Skeletal muscle tissue (tissue), 4 donors: Measurements from ENCODE around the gene FXN. TPM values are rescaled to one million over a fixed set of nuclear protein-coding genes. Genes with fewer than 3 reads are reported as not detected.

Source experiments
- H3K27ac ChIP-seq: one replicate; pipeline ENCODE4 v1.7.0; 2013; ENCODE audit warnings: mild to moderate bottlenecking, low read depth, low read length, inconsistent platforms
- H3K27me3 ChIP-seq, 3 donors: one replicate each; pipeline ENCODE4 v1.7.0; 2013; ENCODE audit warnings: low read length in 3 of 3; ENCODE audit not compliant: control insufficient read depth in 3 of 3, insufficient read depth in 3 of 3
- H3K36me3 ChIP-seq, 3 donors: one replicate each; pipeline ENCODE4 v1.7.0; 2013; ENCODE audit warnings: low read length in 3 of 3; ENCODE audit not compliant: control insufficient read depth in 3 of 3, insufficient read depth in 3 of 3
- H3K4me1 ChIP-seq, 3 donors: one replicate each; pipeline ENCODE4 v1.7.0; 2013; ENCODE audit warnings: low read length in 3 of 3, mild to moderate bottlenecking in 3 of 3; ENCODE audit not compliant: control insufficient read depth in 3 of 3, insufficient read depth in 3 of 3
- H3K4me3 ChIP-seq, 3 donors: one replicate each; pipeline ENCODE4 v1.7.0; 2013; ENCODE audit warnings: low read length in 3 of 3
- H3K9ac ChIP-seq, 3 donors: one replicate each; pipeline ENCODE4 v1.7.0; 2013; ENCODE audit warnings: low read length in 3 of 3, mild to moderate bottlenecking in 3 of 3, moderate library complexity in 2 of 3, low read depth in 1 of 3
- H3K9me3 ChIP-seq, 3 donors: one replicate each; pipeline ENCODE4 v1.7.0; 2013; ENCODE audit warnings: low read length in 3 of 3; ENCODE audit not compliant: control insufficient read depth in 3 of 3
- total RNA-seq: library from RNA; depleted of rRNA; stranded (reverse); fragments of >200 nt; gene quantifications from one replicate; pipeline ENCODE4 v1.2.3, GENCODE V29; 2014
- donor health status: Osteomylitis.

FXN gene
- total RNA-seq, 1 donor from 2014 or later, result 3.7 TPM

DNA sequence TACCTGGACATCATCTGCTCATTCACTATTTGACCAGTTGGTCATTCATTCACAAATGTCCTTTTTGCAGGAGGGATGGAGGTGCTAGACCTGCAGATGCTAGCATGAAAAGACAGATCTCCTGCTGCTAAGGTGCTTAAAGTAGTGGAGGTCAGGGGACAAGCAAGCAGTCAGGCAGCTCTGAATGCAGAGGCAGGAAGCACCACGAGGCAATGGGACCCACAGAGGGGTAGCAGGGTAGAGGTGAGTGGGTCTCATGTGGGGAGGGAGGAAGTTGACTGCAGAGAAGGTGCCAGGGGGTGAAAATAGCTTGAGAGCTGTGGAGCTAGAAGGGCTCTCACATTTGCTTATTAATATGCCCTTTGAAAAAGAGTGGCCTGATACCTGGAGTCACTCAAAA, 25.2 kb downstream of the FXN start:
- Histone ChIP-seq H3K9ac (no peak overlapping the region), H3K27me3 (no peaks in the 10 kb centered on the region), H3K27ac (no peak overlapping the region), H3K4me3 (no peak overlapping the region), H3K36me3 (peaks cover 5 to 22% (median 15%) of the 10 kb centered on the region in 3 donors), H3K9me3 (no peaks in the 10 kb centered on the region), H3K4me1 (no peaks in the 10 kb centered on the region)

DNA sequence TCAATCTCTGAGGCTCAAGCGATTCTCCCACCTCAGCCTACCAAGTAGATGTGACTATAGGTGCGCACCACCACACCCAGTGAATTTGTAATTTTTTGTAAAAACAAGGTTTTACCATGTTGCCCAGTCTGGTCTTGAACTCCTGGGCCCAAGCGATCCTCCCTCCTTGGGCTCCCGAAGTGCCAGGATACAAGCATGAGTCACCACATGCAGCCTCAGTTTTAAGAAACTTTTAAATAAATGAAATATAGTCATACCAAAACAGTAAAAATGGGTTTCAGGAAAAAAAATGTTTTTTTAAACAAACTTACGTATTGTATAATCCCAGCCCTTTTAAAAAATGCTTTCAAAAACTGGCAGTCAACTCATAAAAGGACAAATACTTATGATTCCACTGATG, 26.6 kb downstream of the FXN start:
- Histone ChIP-seq H3K4me1 (no peaks in the 10 kb centered on the region), H3K4me3 (no peak overlapping the region), H3K27me3 (no peaks in the 10 kb centered on the region), H3K27ac (no peak overlapping the region), H3K9ac (no peak overlapping the region), H3K36me3 (peaks cover 10 to 23% (median 18%) of the 10 kb centered on the region in 3 donors), H3K9me3 (no peaks in the 10 kb centered on the region)

DNA sequence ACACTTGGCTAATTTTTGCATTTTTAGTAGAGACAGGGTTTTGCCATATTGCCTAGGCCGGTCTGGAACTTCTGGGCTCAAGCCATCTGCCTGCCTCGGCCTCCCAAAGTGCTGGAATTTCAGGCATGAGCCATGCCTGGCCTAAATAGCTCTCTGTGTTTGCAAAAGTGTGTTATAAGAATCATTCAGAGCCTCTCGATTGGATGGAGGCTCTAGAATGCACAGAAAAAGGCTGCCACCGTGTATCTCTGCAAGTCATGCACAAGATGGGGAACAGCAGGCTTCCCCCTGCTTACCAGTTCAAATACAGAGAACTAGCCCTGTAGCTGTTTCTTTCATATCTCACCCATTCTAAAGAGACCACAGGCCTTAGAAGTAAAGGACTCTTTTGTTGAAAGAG, 28.3 kb downstream of the FXN start:
- Histone ChIP-seq H3K27ac (no peak overlapping the region), H3K4me1 (peaks cover 0 to 11% (median 9%) of the 10 kb centered on the region in 3 donors), H3K9me3 (no peaks in the 10 kb centered on the region), H3K27me3 (no peaks in the 10 kb centered on the region), H3K36me3 (peaks cover 13 to 23% (median 18%) of the 10 kb centered on the region in 3 donors), H3K4me3 (no peak overlapping the region), H3K9ac (no peak overlapping the region)

DNA sequence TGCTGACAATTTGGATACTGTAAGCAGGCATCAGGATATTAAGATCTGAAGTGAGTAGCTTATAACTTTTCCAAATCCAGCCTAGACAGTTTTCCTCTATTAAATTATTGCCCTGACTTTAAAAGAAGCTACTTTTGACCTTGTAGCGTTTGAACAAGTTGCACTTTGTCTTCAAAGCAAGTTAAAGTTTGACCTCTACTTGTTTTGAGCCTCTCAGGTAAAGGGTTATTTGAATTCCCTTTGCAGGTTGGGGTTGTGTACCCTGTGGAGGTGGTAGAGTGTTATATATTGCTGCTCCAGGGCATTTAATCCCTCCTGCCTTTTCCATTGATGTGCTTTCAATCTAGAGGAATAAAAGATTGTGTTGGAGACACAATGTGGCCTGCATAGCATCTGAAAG, 30.1 kb downstream of the FXN start:
- Histone ChIP-seq H3K9me3 (no peaks in the 10 kb centered on the region), H3K36me3 (peaks cover 15 to 21% (median 15%) of the 10 kb centered on the region in 3 donors), H3K4me3 (no peak overlapping the region), H3K9ac (no peak overlapping the region), H3K27ac (no peak overlapping the region), H3K27me3 (no peaks in the 10 kb centered on the region), H3K4me1 (peaks cover 0 to 12% (median 10%) of the 10 kb centered on the region in 3 donors)

DNA sequence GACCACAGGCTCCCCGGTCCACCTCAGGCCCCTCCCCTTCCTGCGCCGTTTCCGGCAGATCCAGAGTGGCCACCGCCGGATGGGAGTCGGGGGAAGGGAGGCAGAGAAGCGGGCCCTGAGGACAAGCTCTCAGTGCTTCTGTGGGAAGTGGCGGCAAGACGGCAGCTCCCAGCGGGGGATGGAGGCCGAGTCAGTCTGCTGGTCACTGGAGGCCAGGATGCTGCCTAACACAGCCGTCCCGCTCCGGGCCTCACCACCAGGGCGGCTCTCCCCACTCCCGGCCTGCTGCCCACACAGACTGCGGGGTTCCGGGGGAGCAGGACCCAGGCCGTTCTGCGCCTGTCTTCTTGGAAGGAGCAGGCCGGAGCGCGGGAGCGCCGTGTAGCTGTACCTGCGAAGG, 31.4 kb downstream of the FXN start:
- no peaks in the 10 kb centered on the region for H3K27me3 ChIP-seq
- H3K9me3 ChIP-seq, result no peaks in the 10 kb centered on the region
- peaks cover 0 to 12% (median 10%) of the 10 kb centered on the region in 3 donors for H3K4me1 ChIP-seq
- H3K4me3 ChIP-seq, result no peak overlapping the region
- no peak overlapping the region for H3K9ac ChIP-seq
- H3K36me3 ChIP-seq, result peaks cover 16 to 18% (median 17%) of the 10 kb centered on the region in 3 donors
- no peak overlapping the region for H3K27ac ChIP-seq

DNA sequence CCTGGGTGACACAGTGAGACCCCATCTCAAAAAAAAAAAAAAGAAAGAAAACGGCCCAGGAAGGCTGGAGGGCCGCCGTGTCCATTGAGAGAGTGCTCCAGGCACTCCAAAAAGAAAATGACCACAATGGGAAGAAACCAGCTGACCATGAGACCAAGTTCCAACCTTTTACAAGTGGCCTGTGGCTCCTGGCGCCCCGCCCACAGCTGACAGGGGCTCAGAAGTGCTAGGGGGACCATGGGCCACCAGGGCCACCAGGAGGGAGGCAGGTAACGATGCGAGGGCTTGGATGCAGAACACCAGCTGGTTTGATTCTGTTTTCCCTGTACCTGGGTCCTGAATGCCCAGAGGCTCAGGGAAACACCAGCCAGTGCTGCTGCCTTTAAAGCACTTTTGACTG, 34.6 kb downstream of the FXN start:
- H3K4me1 ChIP-seq, result peaks cover 0 to 12% (median 10%) of the 10 kb centered on the region in 3 donors
- H3K9me3 ChIP-seq, result no peaks in the 10 kb centered on the region
- no peak overlapping the region for H3K9ac ChIP-seq
- H3K27me3 ChIP-seq, result no peaks in the 10 kb centered on the region
- no peak overlapping the region for H3K27ac ChIP-seq
- H3K4me3 ChIP-seq, result no peak overlapping the region
- H3K36me3 ChIP-seq, result peaks cover 14 to 18% (median 16%) of the 10 kb centered on the region in 3 donors

DNA sequence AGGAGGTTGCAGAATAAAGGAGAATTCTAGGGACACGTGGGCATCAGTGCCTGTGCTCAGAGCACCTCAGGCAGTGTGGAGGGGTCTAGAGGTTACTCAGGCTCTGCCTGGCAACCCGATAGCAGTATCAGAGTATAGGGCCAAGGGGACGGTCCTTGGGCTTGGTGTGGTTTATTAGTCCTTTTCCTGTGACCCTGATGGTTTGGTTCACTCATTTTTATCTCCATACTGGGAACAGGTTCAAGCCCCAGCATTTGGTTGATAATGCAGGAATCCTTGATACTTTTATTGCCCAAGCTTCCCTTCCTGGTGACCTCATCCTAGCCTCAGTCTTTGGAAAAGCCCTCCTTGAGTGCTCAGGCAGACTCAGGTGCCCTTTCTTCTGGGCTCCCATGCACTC, 35.5 kb downstream of the FXN start:
- Histone ChIP-seq H3K4me1 (peaks cover 0 to 12% (median 10%) of the 10 kb centered on the region in 3 donors), H3K36me3 (peaks cover 10 to 15% (median 10%) of the 10 kb centered on the region in 3 donors), H3K9me3 (no peaks in the 10 kb centered on the region), H3K4me3 (no peak overlapping the region), H3K27me3 (no peaks in the 10 kb centered on the region), H3K9ac (no peak overlapping the region), H3K27ac (no peak overlapping the region)

DNA sequence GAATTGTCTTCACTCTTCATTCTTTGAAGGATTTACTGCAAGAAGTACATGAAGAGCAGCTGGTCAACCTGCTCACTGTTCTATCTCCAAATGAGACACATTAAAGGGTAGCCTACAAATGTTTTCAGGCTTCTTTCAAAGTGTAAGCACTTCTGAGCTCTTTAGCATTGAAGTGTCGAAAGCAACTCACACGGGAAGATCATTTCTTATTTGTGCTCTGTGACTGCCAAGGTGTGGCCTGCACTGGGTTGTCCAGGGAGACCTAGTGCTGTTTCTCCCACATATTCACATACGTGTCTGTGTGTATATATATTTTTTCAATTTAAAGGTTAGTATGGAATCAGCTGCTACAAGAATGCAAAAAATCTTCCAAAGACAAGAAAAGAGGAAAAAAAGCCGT, 37.6 kb downstream of the FXN start:
- Histone ChIP-seq H3K27me3 (no peaks in the 10 kb centered on the region), H3K9me3 (no peaks in the 10 kb centered on the region), H3K4me3 (no peak overlapping the region), H3K36me3 (peaks cover 5 to 8% (median 7%) of the 10 kb centered on the region in 3 donors), H3K4me1 (peaks cover 0 to 8% (median 8%) of the 10 kb centered on the region in 3 donors), H3K27ac (no peak overlapping the region), H3K9ac (no peak overlapping the region)

DNA sequence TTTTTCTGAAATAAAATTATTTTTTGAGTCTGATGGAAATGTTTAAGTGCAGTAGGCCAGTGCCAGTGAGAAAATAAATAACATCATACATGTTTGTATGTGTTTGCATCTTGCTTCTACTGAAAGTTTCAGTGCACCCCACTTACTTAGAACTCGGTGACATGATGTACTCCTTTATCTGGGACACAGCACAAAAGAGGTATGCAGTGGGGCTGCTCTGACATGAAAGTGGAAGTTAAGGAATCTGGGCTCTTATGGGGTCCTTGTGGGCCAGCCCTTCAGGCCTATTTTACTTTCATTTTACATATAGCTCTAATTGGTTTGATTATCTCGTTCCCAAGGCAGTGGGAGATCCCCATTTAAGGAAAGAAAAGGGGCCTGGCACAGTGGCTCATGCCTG, 39.2 kb downstream of the FXN start:
- no peaks in the 10 kb centered on the region for H3K27me3 ChIP-seq
- H3K9ac ChIP-seq, result no peak overlapping the region
- no peaks in the 10 kb centered on the region for H3K9me3 ChIP-seq
- no peak overlapping the region for H3K27ac ChIP-seq
- peaks cover 3 to 7% (median 5%) of the 10 kb centered on the region in 3 donors for H3K36me3 ChIP-seq
- no peak overlapping the region for H3K4me3 ChIP-seq
- H3K4me1 ChIP-seq, result peaks cover 0 to 6% (median 0%) of the 10 kb centered on the region in 3 donors

DNA sequence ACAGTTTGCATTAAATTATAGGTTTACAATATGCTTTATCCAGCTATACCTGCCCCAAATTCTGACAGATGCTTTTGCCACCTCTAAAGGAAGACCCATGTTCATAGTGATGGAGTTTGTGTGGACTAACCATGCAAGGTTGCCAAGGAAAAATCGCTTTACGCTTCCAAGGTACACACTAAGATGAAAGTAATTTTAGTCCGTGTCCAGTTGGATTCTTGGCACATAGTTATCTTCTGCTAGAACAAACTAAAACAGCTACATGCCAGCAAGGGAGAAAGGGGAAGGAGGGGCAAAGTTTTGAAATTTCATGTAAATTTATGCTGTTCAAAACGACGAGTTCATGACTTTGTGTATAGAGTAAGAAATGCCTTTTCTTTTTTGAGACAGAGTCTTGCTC, 41.0 kb downstream of the FXN start:
- Histone ChIP-seq H3K36me3 (peaks cover 0 to 5% (median 3%) of the 10 kb centered on the region in 3 donors), H3K27me3 (no peaks in the 10 kb centered on the region), H3K9ac (no peak overlapping the region), H3K4me1 (peaks cover 0 to 6% (median 0%) of the 10 kb centered on the region in 3 donors), H3K9me3 (no peaks in the 10 kb centered on the region), H3K27ac (no peak overlapping the region), H3K4me3 (no peak overlapping the region)
